Measurements from ENCODE around the gene PCBP2.

Gene PCBP2

DNA sequence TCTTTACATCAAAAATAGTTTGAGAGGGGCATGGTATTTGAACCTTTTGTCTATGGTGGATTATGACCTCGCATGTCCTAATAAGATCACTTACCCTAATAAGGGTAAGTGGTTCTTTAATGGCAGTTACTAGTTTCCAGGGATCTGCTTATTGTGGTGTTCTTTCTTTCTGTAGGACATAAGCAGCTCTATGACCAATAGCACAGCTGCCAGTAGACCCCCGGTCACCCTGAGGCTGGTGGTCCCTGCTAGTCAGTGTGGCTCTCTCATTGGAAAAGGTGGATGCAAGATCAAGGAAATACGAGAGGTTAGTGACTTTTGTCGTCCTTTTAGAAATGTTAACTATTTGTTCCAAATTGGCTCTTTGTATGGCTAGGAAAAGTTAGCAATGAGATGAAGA lies 7.2 kb downstream of the PCBP2 start (continued):
- TF ChIP-seq BACH2 (CRISPR knock-in tag; IDR thresholded peaks at IDR 0.05; ENCODE audit: borderline replicate concordance) (no peak), ZNF8 (CRISPR knock-in tag; IDR thresholded peaks at IDR 0.05) (no peak), ZC3H10 (CRISPR knock-in tag; IDR thresholded peaks at IDR 0.05) (no peak), ZNF70 (CRISPR knock-in tag; IDR thresholded peaks at IDR 0.05) (no peak), TCF4 (CRISPR knock-in tag; IDR thresholded peaks at IDR 0.05; ENCODE audit: borderline replicate concordance) (no peak), ARNTL (CRISPR knock-in tag; IDR thresholded peaks at IDR 0.05; ENCODE audit: borderline replicate concordance, low read depth) (no peak), TOX (CRISPR knock-in tag; IDR thresholded peaks at IDR 0.05; ENCODE audit: borderline replicate concordance) (no peak), PPARA (CRISPR knock-in tag; IDR thresholded peaks at IDR 0.05; ENCODE audit: borderline replicate concordance) (no peak), RARB (CRISPR knock-in tag; IDR thresholded peaks at IDR 0.05) (no peak), ZNF565 (CRISPR knock-in tag; conservative IDR thresholded peaks at IDR 0.05; ENCODE audit: low read depth) (no peak), ZFP30 (CRISPR knock-in tag; IDR thresholded peaks at IDR 0.05) (no peak)
- TF ChIP-seq, protein P1, sequence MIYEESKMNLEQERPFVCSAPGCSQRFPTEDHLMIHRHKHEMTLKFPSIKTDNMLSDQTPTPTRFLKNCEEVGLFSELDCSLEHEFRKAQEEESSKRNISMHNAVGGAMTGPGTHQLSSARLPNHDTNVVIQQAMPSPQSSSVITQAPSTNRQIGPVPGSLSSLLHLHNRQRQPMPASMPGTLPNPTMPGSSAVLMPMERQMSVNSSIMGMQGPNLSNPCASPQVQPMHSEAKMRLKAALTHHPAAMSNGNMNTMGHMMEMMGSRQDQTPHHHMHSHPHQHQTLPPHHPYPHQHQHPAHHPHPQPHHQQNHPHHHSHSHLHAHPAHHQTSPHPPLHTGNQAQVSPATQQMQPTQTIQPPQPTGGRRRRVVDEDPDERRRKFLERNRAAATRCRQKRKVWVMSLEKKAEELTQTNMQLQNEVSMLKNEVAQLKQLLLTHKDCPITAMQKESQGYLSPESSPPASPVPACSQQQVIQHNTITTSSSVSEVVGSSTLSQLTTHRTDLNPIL (CRISPR knock-in tag; IDR thresholded peaks at IDR 0.05; ENCODE audit: low read depth), result no peak

DNA sequence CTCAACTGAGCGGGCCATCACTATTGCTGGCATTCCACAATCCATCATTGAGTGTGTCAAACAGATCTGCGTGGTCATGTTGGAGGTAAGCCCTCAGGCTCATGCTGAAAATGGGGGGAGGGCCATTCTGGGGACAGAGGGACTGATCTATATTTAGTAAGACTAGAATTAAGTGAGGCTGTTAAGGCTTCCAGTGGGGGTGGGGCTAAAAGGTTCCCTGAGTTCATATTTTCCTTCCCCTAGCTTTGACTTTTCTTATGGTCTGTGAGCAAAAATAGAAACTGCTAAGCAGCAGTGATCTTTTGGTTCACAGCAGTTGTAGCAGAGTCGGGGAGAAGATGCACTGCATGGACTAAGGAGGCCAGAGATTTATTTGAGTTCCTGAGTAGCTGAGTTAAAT lies 9.2 kb downstream of the PCBP2 start:
- ATAC-seq, result no peak
- TF ChIP-seq, protein P2, sequence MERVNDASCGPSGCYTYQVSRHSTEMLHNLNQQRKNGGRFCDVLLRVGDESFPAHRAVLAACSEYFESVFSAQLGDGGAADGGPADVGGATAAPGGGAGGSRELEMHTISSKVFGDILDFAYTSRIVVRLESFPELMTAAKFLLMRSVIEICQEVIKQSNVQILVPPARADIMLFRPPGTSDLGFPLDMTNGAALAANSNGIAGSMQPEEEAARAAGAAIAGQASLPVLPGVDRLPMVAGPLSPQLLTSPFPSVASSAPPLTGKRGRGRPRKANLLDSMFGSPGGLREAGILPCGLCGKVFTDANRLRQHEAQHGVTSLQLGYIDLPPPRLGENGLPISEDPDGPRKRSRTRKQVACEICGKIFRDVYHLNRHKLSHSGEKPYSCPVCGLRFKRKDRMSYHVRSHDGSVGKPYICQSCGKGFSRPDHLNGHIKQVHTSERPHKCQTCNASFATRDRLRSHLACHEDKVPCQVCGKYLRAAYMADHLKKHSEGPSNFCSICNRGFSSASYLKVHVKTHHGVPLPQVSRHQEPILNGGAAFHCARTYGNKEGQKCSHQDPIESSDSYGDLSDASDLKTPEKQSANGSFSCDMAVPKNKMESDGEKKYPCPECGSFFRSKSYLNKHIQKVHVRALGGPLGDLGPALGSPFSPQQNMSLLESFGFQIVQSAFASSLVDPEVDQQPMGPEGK (CRISPR knock-in tag; IDR thresholded peaks at IDR 0.05; ENCODE audit: borderline replicate concordance), result no peak
- TF ChIP-seq TSHZ2 (CRISPR knock-in tag; IDR thresholded peaks at IDR 0.05), result no peak
- no peak for TF ChIP-seq SNAI2 (CRISPR knock-in tag; IDR thresholded peaks at IDR 0.05)
- TF ChIP-seq ZFP30 (CRISPR knock-in tag; IDR thresholded peaks at IDR 0.05), result no peak
- no peak for TF ChIP-seq PPARA (CRISPR knock-in tag; IDR thresholded peaks at IDR 0.05; ENCODE audit: borderline replicate concordance)
- TF ChIP-seq OSR1 (CRISPR knock-in tag; IDR thresholded peaks at IDR 0.05), result no peak
- no peak for TF ChIP-seq TCF4 (CRISPR knock-in tag; IDR thresholded peaks at IDR 0.05; ENCODE audit: borderline replicate concordance)
- no peak for TF ChIP-seq CSRNP3 (CRISPR knock-in tag; IDR thresholded peaks at IDR 0.05)
- TF ChIP-seq POU6F1 (CRISPR knock-in tag; IDR thresholded peaks at IDR 0.05; ENCODE audit: borderline replicate concordance, low read depth), result no peak
- TF ChIP-seq ESRRG (CRISPR knock-in tag; IDR thresholded peaks at IDR 0.05), result no peak
- no peak for TF ChIP-seq TOX (CRISPR knock-in tag; IDR thresholded peaks at IDR 0.05; ENCODE audit: borderline replicate concordance)
- TF ChIP-seq ZFP3 (CRISPR knock-in tag; IDR thresholded peaks at IDR 0.05), result no peak
- TF ChIP-seq, protein P1 (CRISPR knock-in tag; IDR thresholded peaks at IDR 0.05; ENCODE audit: low read depth), result no peak
- no peak for TF ChIP-seq RARB (CRISPR knock-in tag; IDR thresholded peaks at IDR 0.05)
